ENCODE data around the gene TTLL7. TPM values are rescaled to one million over a fixed set of nuclear protein-coding genes. Genes with fewer than 3 reads are reported as not detected.

TTLL7 gene
- total RNA-seq, 1 donor from 2014 or later = 117 TPM

DNA sequence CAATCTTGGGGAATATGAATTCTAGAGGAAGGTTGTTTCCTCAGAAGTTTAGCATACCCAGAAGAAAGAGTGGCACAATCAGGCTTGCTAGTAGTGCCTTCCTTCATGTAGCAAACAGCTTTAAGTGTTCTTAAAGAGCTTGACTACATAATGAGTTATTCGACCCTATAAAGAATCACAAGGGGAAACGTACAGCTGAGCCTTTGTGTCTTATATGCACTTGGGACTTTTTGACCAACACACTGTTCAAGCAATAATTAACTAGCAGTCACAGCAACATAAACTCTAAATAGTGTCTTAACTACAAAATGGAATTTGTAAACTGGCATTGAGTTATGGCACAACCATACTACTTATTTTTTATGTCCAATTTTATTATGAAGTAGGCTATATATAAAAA, 86.1 kb downstream of the TTLL7 start:
- H3K4me3 Mint-ChIP-seq (ENCODE audit: low read depth) = no peak overlapping the region
- H3K36me3 Mint-ChIP-seq (ENCODE audit: insufficient read depth) = peaks cover 32% of the 10 kb centered on the region
- H3K27ac Mint-ChIP-seq = no peak overlapping the region
- no peak for DNase-seq (ENCODE audit: low spot score, unreplicated experiment)
- TF ChIP-seq, protein P1, sequence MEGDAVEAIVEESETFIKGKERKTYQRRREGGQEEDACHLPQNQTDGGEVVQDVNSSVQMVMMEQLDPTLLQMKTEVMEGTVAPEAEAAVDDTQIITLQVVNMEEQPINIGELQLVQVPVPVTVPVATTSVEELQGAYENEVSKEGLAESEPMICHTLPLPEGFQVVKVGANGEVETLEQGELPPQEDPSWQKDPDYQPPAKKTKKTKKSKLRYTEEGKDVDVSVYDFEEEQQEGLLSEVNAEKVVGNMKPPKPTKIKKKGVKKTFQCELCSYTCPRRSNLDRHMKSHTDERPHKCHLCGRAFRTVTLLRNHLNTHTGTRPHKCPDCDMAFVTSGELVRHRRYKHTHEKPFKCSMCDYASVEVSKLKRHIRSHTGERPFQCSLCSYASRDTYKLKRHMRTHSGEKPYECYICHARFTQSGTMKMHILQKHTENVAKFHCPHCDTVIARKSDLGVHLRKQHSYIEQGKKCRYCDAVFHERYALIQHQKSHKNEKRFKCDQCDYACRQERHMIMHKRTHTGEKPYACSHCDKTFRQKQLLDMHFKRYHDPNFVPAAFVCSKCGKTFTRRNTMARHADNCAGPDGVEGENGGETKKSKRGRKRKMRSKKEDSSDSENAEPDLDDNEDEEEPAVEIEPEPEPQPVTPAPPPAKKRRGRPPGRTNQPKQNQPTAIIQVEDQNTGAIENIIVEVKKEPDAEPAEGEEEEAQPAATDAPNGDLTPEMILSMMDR (IDR thresholded peaks at IDR 0.05; ENCODE audit: unreplicated experiment) = no peak
- H3K27me3 Mint-ChIP-seq = no peaks in the 10 kb centered on the region
- no peaks in the 10 kb centered on the region for H3K4me1 Mint-ChIP-seq (ENCODE audit: low read depth)
- peaks cover 9% of the 10 kb centered on the region for H3K9me3 Mint-ChIP-seq (ENCODE audit: low read depth)

DNA sequence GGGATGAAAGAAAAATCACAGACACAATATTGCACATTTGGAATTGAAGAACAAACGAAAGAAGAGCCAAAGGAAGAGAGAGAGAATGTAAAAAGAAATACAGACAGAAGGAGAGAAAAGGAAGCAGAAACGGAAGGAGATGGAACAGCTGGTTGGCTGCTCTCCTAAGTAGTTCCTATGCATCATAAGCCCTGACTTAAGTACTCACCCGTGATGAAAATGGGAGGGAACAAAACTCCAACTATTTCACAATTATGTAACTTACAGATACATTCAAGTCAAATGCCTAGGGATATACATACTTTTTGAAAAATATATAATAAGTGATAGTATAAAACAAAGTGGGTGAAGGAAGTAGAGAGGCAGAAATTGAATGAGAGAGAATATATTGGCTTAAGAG, 88.5 kb downstream of the TTLL7 start:
- DNase-seq (ENCODE audit: low spot score, unreplicated experiment) = no peak
- Mint-ChIP-seq H3K27me3 (no peaks in the 10 kb centered on the region), H3K9me3 (ENCODE audit: low read depth) (peaks cover 5% of the 10 kb centered on the region), H3K27ac (peak overlapping the region; percentile 19), H3K4me1 (ENCODE audit: low read depth) (no peaks in the 10 kb centered on the region), H3K4me3 (ENCODE audit: low read depth) (no peak overlapping the region), H3K36me3 (ENCODE audit: insufficient read depth) (peaks cover 26% of the 10 kb centered on the region)
- TF ChIP-seq, protein P1 (IDR thresholded peaks at IDR 0.05; ENCODE audit: unreplicated experiment) = no peak

DNA sequence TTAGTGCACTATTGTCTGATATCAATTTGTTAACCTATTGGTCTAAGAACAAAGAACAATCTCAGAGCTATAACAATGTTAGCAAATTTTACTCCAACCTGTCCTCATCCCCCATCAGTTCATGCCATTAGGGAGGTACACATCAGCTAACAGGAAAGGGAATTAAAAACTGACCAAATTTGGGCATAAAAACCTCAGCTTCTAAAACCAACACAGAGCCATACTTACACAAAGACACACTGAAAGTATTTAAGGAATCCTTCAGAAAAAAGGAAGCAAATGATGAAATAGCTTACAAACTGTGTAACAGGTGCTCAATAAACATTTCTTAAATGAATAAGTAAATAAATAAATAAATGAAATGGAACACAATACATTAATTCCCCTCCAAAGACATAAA, 89.2 kb downstream of the TTLL7 start:
- Mint-ChIP-seq H3K27me3 (no peaks in the 10 kb centered on the region), H3K4me3 (ENCODE audit: low read depth) (no peak overlapping the region), H3K27ac (peak overlapping the region; percentile 52), H3K9me3 (ENCODE audit: low read depth) (peaks cover 1% of the 10 kb centered on the region), H3K36me3 (ENCODE audit: insufficient read depth) (peaks cover 22% of the 10 kb centered on the region), H3K4me1 (ENCODE audit: low read depth) (no peaks in the 10 kb centered on the region)
- DNase-seq (ENCODE audit: low spot score, unreplicated experiment) = no peak
- TF ChIP-seq, protein P1 (IDR thresholded peaks at IDR 0.05; ENCODE audit: unreplicated experiment) = no peak

DNA sequence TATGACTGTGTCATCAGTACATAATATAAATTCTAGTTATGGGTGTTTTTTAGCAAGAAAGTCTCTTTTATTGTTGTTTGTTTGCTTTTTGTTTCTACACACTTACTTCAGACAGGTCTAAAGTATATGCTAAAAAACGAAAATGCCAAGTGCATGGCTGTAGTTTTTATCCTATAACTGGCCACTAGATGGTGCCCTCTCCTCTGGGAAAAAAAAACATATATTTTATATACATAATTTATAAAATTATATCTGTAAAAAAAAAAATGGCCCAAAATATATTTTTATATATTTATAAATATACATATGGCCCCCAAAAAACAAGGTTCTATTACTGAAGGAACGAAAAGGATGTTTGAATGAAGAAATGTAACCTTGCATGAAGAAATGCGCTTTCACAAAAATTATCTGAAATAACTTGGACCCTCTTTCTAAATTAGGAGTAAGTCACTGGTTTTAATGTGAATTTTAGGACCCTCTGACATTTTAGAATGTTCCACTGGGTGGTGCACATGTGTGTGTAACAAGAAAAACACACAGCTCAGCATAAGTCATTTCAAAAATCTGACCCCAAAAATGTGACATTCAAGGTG, 93.5 kb downstream of the TTLL7 start:
- Mint-ChIP-seq H3K9me3 (ENCODE audit: low read depth) (no peaks in the 10 kb centered on the region), H3K27ac (no peak overlapping the region), H3K36me3 (ENCODE audit: insufficient read depth) (peaks cover 31% of the 10 kb centered on the region), H3K27me3 (no peaks in the 10 kb centered on the region), H3K4me1 (ENCODE audit: low read depth) (peaks cover 15% of the 10 kb centered on the region), H3K4me3 (ENCODE audit: low read depth) (no peak overlapping the region)
- TF ChIP-seq, protein P1 (IDR thresholded peaks at IDR 0.05; ENCODE audit: unreplicated experiment) = peak; percentile 86
- DNase-seq (ENCODE audit: low spot score, unreplicated experiment) = no peak

DNA sequence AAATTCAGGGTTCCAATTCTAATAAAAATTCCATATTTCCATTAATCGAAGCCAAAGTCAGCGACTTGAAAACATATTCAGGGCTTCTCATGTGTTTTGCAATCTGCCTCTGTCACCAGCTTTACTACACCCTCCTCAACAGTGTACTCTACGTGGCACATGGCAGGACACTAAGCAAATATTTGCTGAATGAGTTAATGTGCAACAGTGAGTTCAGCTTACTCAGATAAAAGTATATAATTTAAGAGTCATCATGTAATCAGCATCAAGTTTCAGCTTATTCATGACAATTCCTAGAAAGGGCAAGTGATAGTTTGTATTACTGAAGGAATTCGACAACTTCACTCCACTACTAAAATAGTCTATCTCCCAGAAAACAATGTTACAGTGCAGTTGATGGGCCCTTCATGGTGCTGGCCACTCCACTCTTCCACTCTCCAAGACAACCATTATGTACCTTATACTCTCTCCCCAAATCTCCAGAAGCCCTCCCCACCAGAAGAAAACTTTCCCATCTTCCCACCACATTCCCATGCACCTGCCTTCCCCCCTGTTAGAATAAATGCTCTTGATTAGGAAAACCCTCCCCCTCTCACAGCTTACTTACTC, 97.3 kb downstream of the TTLL7 start:
- peaks cover 17% of the 10 kb centered on the region for H3K4me1 Mint-ChIP-seq (ENCODE audit: low read depth)
- H3K9me3 Mint-ChIP-seq (ENCODE audit: low read depth) = no peaks in the 10 kb centered on the region
- no peak for DNase-seq (ENCODE audit: low spot score, unreplicated experiment)
- TF ChIP-seq, protein P1 (IDR thresholded peaks at IDR 0.05; ENCODE audit: unreplicated experiment) = no peak
- peak overlapping the region; percentile 12 for H3K4me3 Mint-ChIP-seq (ENCODE audit: low read depth)
- no peak overlapping the region for H3K27ac Mint-ChIP-seq
- peaks cover 27% of the 10 kb centered on the region for H3K36me3 Mint-ChIP-seq (ENCODE audit: insufficient read depth)
- H3K27me3 Mint-ChIP-seq = no peaks in the 10 kb centered on the region
